GM12878 (cell line): ENCODE data around the gene RAN. TPM values are rescaled to one million over a fixed set of nuclear protein-coding genes. Genes with fewer than 3 reads are reported as not detected.

Experiments used
- BHLHE40 ChIP-seq, 2 experiments: fragments of 450-650 bp in 1 of 2; IDR thresholded peaks; 2 replicates each; pipeline ENCODE4 v1.6.1; 2011 to 2017; ENCODE audit warnings: low read depth in 2 of 2, borderline replicate concordance in 1 of 2, improper control_type of control experiment in 1 of 2, low read length in 1 of 2, mild to moderate bottlenecking in 1 of 2
- CBX3 ChIP-seq: fragments of 200-600 bp; sonication (generic); IDR thresholded peaks from 2 replicates; pipeline ENCODE4 v1.6.1; 2016; ENCODE audit warnings: low read depth, borderline replicate concordance
- CUX1 ChIP-seq: IDR thresholded peaks from 2 replicates; pipeline ENCODE4 v1.6.1; 2012; ENCODE audit warnings: improper control_type of control experiment, low read depth, low read length; ENCODE audit not compliant: insufficient replicate concordance
- EGR1 ChIP-seq, 2 experiments: IDR thresholded peaks; 1 replicate in 1 of 2; 2 replicates in 1 of 2; pipeline ENCODE4 v1.6.1; 2011 to 2012; ENCODE audit warnings: low read depth in 2 of 2, low read length in 2 of 2, borderline replicate concordance in 1 of 2, mild to moderate bottlenecking in 1 of 2, moderate library complexity in 1 of 2
- EZH2 ChIP-seq: IDR thresholded peaks from 2 replicates; pipeline ENCODE4 v1.6.1; 2012; ENCODE audit warnings: low read depth, mild to moderate bottlenecking, control low read depth, inconsistent platforms, low read length, borderline replicate concordance; ENCODE audit not compliant: control insufficient read depth
- FOXM1 ChIP-seq: IDR thresholded peaks from 2 replicates; pipeline ENCODE4 v1.6.1; 2012; ENCODE audit warnings: low read depth, mild to moderate bottlenecking, inconsistent platforms, low read length, moderate library complexity
- HCFC1 ChIP-seq: fragments of 150-350 bp; IDR thresholded peaks from 2 replicates; pipeline ENCODE4 v1.6.1; 2014; ENCODE audit warnings: low read length
- IKZF1 ChIP-seq: fragments of 450-650 bp; conservative IDR thresholded peaks from 2 replicates; pipeline ENCODE4 v1.6.1; 2017; ENCODE audit warnings: antibody characterized with exemption, mild to moderate bottlenecking
- IKZF2 ChIP-seq, 2 experiments: fragments of 450-650 bp; IDR thresholded peaks; 2 replicates each; pipeline ENCODE4 v1.6.1; 2017; ENCODE audit warnings: mild to moderate bottlenecking in 2 of 2, moderate library complexity in 2 of 2
- MLLT1 ChIP-seq: fragments of 450-650 bp; IDR thresholded peaks from 2 replicates; pipeline ENCODE4 v1.6.1; 2016; ENCODE audit warnings: mild to moderate bottlenecking
- MXI1 ChIP-seq: fragments of 150-350 bp; IDR thresholded peaks from 2 replicates; pipeline ENCODE4 v1.6.1; 2011; ENCODE audit warnings: low read depth, mild to moderate bottlenecking, inconsistent platforms, low read length, improper control_type of control experiment
- SMAD5 ChIP-seq: IDR thresholded peaks from 2 replicates; pipeline ENCODE4 v1.6.1; 2016; ENCODE audit warnings: antibody characterized with exemption, low read depth
- SMC3 ChIP-seq: IDR thresholded peaks from 2 replicates; pipeline ENCODE4 v1.6.1; 2011; ENCODE audit warnings: low read length, improper control_type of control experiment, borderline replicate concordance
- TCF7 ChIP-seq: IDR thresholded peaks from 2 replicates; pipeline ENCODE4 v1.6.1; 2014; ENCODE audit warnings: antibody characterized with exemption, borderline replicate concordance
- polyA plus RNA-seq, 11 experiments: library from polyadenylated mRNA; depleted of rRNA in 4 of 11; unstranded in 6 of 11; stranded (reverse) in 5 of 11; fragments of >200 nt; fragmentation: Nextera tagmentation in 4 of 11; fragmentation: Illumina TruSeq in 1 of 11; extraction: Ambion mirVana in 4 of 11; extraction: Trizol in 1 of 11; gene quantifications; 1 replicate in 1 of 11; 2 replicates in 10 of 11; pipeline versions ENCODE4 v1.2.1 to v1.2.3, GENCODE V29; 2011 to 2016; ENCODE audit warnings: inconsistent platforms in 2 of 11, missing spikeins in 2 of 11, low read depth in 1 of 11
- total RNA-seq, 4 experiments: library from RNA; depleted of rRNA in 3 of 4; stranded (reverse); fragments of >200 nt in 3 of 4; fragmentation: Illumina TruSeq in 1 of 4; extraction: Trizol in 1 of 4; gene quantifications; 2 replicates each; pipeline versions ENCODE4 v1.2.1 to v1.2.3, GENCODE V29; 2013 to 2021
- TF ChIP-seq, protein P1 (sequence below): IDR thresholded peaks from 2 replicates; pipeline ENCODE4 v1.6.1; 2011; ENCODE audit warnings: mild to moderate bottlenecking, low read depth, low read length, moderate library complexity; ENCODE audit not compliant: insufficient replicate concordance
- TF ChIP-seq, protein P2 (sequence below): IDR thresholded peaks from 2 replicates; pipeline ENCODE4 v1.6.1; 2012; ENCODE audit warnings: low read depth, low read length, improper control_type of control experiment
- TF ChIP-seq, protein P3 (sequence below): fragments of 450-650 bp; IDR thresholded peaks from 2 replicates; pipeline ENCODE4 v1.6.1; 2017; ENCODE audit warnings: mild to moderate bottlenecking, low read depth, inconsistent platforms; ENCODE audit not compliant: poor library complexity, severe bottlenecking

Gene RAN
- total and polyA plus RNA-seq, 10 of the 15 experiments (the other 5 are each of a cell fraction or from before 2014, with no cell fraction given) = 1,598 to 3,769 (median 2,845) TPM

GRCh38 chr12:130880411-130880885 lies 8.6 kb downstream of the RAN start (continued):
- TF ChIP-seq, protein P1, sequence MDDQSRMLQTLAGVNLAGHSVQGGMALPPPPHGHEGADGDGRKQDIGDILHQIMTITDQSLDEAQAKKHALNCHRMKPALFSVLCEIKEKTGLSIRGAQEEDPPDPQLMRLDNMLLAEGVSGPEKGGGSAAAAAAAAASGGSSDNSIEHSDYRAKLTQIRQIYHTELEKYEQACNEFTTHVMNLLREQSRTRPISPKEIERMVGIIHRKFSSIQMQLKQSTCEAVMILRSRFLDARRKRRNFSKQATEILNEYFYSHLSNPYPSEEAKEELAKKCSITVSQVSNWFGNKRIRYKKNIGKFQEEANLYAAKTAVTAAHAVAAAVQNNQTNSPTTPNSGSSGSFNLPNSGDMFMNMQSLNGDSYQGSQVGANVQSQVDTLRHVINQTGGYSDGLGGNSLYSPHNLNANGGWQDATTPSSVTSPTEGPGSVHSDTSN = peak; percentile 4
- TF ChIP-seq FOXM1 (no peak; the same call in 1 of the 2 replicates), BHLHE40 (IDR thresholded peaks at IDR 0.05; ENCODE audit: borderline replicate concordance in 1 of 2, low read depth in 2 of 2, low read length in 1 of 2) (peak; percentile 75 to 92), SMC3 (no peak), EGR1 (IDR thresholded peaks at IDR 0.05; ENCODE audit: borderline replicate concordance in 1 of 2, low read depth in 2 of 2, low read length in 2 of 2) (no peak), CBX3 (no peak), SMAD5 (no peak), HCFC1 (no peak), IKZF2 (IDR thresholded peaks at IDR 0.05) (peak; percentile 76 to 82), MXI1 (peak; percentile 86), CUX1 (no peak), MLLT1 (0 out of 2 replicates have a peak, but pooled peaks have one; percentile 27), IKZF1 (peak; percentile 80), TCF7 (no peak), EZH2 (no peak)
- TF ChIP-seq, protein P2, sequence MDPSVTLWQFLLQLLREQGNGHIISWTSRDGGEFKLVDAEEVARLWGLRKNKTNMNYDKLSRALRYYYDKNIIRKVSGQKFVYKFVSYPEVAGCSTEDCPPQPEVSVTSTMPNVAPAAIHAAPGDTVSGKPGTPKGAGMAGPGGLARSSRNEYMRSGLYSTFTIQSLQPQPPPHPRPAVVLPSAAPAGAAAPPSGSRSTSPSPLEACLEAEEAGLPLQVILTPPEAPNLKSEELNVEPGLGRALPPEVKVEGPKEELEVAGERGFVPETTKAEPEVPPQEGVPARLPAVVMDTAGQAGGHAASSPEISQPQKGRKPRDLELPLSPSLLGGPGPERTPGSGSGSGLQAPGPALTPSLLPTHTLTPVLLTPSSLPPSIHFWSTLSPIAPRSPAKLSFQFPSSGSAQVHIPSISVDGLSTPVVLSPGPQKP = no peak
- TF ChIP-seq, protein P3, sequence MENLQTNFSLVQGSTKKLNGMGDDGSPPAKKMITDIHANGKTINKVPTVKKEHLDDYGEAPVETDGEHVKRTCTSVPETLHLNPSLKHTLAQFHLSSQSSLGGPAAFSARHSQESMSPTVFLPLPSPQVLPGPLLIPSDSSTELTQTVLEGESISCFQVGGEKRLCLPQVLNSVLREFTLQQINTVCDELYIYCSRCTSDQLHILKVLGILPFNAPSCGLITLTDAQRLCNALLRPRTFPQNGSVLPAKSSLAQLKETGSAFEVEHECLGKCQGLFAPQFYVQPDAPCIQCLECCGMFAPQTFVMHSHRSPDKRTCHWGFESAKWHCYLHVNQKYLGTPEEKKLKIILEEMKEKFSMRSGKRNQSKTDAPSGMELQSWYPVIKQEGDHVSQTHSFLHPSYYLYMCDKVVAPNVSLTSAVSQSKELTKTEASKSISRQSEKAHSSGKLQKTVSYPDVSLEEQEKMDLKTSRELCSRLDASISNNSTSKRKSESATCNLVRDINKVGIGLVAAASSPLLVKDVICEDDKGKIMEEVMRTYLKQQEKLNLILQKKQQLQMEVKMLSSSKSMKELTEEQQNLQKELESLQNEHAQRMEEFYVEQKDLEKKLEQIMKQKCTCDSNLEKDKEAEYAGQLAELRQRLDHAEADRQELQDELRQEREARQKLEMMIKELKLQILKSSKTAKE = peak; percentile 54
